GM21723 (cell line): ENCODE results near the gene TSC22D1.

Experiments used
- ATAC-seq: cut with Tn5 transposase; IDR thresholded peaks from one replicate; pipeline ENCODE4 v1.9.1; 2021; ENCODE audit warnings: mild to moderate bottlenecking, moderate library complexity; ENCODE audit not compliant: unreplicated experiment

Gene TSC22D1

DNA sequence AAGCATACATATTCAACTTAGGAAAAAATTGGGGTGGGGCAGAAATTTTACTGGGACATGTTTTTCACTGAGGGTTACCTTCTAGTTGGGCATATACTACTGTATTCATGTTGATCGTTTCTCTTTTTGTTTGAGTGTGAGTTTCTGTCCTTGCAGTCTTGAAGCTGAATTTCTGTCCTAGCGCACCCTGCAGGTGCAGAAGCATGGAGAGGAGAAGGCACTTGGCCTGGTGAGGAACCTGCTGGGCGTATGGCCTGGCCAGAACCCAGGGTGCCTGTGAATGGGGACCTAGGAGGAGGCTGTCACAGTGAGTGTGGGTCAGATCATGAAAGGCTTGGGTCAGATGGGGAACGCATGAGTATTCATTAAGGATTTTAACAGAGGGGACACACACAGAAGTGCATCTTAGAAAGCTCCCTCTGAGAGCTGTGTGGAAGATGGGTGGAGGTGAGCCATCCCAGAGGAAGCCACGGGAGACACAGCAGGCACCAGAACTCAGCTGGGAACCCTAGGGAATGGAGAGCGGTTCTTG, 165.7 kb downstream of the TSC22D1 start:
- ATAC-seq = no peak

DNA sequence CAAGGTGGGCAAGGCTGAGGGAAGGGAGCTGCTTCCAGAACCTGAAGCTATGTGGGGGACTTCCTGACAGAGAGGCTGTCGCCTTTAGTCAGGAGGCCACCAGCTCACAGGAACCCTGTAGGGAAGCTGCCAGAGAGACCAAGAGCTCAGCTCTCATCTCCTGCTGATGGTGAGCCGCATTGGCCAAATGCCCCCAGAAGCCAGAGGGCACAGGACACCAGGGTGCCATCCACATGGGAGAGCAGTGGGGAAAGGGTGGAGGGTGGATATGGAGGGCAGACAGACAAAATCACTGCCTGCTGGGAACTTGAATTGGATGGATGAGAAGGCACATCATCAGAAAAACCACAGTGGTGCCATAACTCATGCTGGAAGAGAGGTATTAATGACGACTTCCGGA, 166.5 kb downstream of the TSC22D1 start:
- ATAC-seq = no peak

DNA sequence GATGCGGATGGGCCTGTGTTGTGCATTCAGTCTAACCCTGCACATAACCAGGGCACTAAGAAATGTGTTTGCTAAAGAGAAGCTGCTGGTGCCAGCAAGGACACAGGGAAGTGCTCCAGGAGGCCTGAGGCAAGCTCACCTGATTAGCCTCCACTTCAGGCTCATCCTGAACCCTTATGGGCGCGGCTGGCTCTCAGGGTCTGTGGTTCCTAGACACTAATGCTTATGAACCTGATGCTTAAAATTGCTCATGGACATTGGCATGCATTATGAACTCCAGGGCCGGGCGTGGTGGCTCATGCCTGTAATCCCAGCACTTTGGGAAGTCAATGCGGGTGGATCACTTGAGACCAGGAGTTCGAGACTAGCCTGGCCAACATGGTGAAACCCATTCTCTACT, 168.2 kb downstream of the TSC22D1 start:
- ATAC-seq = no peak

DNA sequence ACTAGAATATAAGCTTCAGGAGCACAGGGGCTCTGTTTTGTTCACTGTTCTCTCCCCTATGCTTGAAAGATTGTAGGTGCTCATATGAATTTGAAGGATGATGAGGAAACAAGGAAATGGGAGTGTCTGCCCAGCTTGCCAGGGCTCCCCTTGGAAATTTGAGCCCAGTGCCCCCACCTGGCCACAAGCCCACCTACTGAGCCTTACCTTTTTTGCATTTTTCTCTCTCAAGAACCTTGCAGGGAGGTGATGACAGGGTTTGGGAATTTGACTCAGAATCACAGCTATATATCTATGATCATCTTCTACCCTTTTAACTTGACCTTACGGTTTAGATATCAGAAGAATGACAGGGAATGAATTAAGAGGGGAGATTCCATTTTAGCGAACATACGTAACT, 168.8 kb downstream of the TSC22D1 start:
- ATAC-seq = no peak

DNA sequence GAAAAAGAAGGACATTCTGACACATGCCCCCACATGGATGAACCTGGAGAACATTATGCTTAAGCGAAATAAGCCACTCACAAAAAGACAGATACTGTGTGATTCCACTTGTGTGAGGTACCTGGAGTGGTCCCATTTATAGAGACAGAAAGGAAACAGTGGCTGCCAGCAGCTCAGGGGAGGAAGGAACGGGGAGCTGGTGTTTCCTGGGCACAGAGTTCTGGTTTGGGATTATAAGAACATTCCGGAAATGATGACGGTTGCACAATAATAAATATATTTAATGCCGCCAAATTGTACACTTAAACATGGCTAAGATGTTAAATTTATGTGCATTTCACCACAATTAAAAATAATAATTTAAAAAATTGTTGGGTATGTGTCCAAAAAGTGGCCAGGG, 169.5 kb downstream of the TSC22D1 start:
- no peak for ATAC-seq

DNA sequence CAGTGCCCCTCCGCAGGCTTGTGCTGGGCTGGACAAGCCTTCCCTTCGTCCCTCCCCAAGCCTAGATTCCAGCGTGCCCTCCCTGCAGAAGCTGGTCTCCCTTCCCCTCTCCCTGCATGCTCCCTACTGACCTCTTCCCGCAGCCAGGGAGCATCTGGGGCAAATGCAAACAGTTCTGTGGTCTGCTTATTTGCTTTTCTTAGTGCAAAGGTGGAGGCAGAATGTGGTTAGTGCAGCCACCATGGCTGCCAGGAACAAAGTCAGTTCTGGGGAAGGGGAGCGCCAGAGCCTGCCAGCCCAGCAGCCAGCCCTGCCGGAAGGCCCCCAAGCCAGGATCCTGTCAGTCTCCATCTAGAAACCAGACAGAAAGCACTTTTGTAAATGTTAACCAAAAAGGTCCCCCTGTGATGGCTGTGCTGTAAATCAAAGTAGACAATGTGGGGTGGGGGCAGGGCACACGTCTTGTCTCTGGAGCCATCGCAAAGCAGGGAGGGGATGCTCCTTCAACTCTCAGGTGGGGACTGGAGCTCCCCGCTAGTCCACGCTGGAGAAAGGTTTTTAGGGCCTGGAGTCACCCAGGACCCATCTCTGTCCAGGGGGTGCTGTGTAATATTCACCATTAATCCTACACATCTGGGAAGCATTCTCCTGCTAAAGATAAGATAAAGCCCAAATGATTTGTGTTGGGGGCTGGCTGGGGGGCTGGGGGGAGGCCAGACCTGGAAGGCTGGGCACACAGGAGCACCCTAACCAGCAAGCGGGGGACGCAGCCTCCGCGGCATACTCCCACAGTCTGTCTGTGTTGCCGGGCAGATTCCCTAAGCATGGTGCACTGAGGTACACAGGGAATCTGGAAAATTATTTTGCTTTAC, 171.6 kb downstream of the TSC22D1 start:
- no peak for ATAC-seq

DNA sequence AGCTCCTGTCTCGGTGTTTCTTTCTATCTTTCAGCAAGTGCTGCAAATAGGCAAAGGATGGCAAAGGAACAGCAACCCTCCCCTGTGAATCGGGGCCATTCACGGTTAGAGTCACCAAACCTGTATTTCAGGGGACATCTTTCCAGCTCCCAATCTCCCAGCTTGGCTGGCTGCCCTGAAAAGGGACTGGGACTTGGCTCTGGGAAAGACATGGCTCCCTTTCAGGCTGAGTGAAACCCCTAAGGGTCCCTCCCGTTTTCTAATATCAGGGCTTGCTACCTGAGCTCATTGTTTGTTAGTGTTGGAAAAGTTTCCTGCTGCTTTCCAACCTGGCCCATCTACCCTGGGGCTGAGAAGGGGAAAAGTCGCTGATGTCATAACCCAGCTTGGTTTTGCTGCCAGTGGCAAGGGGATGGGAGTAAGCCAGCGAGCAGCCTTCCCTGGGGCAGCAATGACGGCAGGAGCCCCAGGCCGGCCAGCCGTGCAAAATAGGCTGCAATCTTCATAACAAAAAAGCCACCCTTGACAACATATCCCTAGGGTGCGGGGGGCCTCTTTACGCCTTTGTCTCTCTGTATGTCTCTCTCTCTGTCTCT, 172.6 kb downstream of the TSC22D1 start:
- no peak for ATAC-seq

DNA sequence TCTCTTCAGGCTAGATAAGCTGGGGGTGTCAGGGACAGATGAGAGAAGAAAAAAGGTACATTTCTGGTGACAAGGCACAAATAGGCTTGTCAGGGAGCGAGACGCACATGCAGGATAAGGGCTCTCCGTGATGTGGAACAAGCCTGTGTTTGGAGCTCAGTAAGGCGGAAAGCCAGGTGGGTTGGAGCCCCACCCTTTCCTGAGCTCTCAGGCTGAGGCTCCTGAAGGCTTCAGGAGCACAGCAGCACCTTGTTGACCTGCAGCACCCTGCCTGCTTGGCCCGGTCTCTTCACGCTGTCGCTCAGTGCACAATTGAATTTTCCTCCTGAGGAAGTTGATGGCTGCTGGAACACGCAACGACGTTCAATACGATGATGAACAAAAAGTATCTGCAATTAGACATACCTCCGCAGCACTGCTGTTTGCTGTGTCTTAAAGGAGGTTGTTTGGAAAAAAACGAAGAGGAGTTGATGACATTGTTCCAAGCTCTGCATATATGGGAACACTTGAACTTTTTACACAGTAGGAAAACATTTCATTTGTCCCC, 173.2 kb downstream of the TSC22D1 start:
- ATAC-seq = no peak

DNA sequence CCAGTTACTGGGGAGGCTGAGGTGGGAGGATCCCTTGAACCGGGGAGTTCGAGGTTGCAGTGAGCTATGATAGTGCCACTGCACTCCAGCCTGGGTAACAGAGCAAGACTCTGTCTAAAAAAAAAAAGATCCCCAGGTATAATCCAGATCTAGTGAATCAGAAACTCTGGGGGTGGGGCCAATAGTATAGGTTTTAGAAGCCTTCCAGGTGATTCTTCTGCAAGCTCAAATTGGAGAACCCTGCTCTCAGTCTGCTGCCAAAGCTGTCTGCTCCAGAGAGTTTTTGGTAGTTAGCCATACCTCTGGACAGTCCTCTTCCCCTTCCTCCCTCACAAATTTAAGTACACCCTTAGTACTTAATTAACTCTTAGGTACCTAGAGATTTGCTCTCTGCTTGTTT, 174.6 kb downstream of the TSC22D1 start:
- no peak for ATAC-seq

DNA sequence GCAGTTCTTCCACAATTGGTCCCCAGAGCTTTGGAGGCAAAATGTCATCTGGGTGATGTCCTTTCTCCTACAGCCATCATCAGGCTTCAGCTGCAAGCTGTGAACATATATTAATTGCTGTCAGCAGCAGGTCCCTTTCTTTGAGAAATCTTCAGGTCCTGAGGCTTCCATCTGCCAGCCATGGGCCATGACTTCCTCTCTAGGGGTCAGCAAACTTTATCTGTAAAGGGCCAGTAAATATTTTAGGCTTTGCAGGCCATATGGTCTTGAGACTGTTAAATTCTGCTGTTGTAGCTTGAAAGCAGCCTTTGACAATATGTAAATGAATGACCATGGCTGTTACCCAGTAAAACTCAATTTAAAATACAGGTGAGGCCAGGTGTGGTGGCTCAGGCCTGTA, 175.4 kb downstream of the TSC22D1 start:
- no peak for ATAC-seq

DNA sequence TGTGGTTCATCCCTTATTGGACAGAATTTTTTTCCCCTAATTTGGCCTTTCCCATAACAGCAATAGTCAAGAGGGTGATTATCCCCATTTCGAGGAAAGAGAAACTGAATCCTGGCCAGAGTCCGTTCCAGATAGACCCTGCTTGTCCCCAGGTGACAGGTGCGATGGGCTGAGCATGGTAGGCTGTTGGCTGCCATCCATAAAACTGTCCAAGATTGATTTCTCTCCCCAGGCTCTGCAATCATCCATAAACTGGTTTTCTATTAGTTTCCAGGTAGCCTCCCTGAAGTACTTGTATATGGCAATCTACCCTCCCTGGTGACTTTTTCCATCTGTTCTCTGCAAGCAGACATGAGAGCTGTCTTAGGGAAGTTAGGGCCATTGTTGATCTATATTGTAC, 177.1 kb downstream of the TSC22D1 start:
- ATAC-seq = no peak

DNA sequence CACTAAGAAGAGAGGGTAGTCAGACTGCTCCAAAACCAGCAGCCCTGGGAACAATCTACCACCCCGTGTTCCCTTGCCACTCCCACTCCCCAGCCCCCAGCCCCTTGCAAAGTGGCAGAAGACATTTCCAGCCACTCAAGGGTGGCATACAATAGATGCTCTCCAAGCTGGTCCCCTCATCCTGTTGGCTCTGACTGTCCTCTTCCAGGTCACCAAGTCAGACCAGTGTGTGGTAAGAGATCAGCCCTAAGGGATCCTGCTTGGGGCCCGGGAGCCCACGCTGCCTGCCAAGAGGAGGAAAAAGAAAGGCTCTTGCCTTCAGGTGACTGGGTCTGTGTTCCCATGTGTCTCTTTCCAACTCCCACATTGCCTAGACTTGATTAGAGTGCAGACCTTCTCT, 177.5 kb downstream of the TSC22D1 start:
- ATAC-seq = no peak

DNA sequence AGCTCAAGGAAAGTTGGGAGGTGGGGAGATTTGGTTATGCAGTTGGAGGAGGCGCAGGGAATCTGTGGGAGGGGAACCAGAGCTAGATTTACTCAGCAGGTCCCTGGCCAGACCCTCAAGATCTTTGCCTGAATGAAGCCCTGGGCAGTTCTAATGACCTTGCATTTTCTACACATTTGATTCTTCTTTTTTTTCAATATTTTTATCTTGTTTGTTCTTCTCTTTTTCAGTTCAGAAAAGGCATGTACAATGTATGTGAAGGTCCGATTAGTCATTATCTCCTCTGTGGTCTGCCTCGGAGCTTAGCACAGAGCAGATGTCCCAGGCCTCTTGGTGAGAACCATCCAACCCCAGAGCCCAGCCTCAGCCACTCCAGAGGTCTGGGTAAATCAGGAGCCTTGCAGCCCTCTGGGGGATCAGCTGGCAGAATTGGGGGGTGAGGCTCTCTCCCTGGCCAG, 178.3 kb downstream of the TSC22D1 start:
- ATAC-seq = no peak

DNA sequence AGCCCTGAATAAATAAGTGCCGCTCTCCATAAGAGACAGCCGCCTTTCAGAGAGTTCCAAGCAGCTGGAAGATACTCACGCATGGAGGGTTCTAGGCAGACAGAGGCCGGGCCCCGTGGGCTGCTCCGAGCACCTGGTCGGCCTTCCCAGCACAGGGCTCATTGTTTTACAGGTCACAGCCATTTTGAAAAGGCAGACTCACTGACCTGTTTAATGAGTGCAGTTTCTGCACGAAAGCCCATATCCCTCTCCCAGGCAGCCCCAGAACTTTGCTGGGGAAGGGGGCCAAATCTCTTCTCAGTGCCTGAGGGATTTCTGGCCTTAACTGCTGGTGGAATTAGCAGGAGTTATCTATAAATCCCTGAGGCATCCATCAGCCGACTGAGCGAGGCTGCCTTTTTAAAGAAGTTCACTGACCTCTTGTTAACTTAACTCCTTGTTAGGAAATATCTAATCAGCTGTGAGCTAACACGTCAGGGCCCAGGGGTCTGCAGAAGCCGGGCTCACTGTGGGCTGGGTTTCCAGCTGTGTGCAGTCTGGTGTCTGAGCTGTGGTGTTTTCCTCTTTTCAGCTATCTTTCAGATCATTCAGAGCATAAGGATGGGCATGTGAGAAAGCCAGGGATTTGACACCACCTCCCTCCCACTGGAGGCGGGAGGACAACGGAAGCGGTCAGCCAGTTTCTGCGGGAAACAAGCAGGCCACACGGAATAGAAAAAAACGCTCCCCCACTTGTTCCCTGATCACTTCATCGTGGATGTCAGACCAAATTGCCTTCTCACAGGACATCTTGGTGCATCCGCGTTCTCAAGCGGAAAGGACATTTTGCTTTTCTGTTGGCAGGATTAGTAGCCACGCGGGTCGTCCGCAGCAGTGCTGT, 179.2 kb downstream of the TSC22D1 start:
- no peak for ATAC-seq

DNA sequence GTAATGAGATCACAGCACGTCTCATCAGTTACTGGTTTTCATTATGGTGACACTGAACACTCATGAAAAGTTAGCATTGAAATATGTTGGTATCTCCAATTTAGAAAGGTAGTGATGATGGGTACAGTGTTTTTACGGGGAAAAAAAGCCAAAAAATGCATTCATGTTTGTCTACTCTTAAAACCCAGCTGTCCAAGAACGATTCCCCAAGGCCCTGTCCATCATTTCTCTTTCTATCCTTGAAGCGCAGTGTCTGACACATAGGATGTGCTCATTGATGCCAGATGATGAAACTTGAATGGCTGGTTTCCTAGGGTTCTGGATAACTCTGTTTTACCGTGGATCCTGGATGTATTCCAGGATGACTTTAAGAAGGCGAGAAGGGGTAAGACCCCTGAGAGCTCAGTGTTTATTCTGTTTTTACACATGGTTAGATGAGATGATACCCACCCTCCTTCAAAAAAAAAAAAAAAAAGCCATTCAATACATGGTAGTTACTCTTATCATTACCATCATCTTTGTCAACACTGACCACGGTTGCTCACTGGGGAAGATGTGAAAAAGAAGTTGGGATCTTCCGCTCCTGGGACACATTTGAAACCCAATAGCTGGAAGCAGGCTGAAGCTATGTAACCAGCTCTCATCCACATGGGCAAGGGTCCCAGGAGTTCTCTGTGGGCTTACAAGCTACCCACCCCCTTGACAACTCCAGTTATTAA, 180.0 kb downstream of the TSC22D1 start:
- no peak for ATAC-seq

DNA sequence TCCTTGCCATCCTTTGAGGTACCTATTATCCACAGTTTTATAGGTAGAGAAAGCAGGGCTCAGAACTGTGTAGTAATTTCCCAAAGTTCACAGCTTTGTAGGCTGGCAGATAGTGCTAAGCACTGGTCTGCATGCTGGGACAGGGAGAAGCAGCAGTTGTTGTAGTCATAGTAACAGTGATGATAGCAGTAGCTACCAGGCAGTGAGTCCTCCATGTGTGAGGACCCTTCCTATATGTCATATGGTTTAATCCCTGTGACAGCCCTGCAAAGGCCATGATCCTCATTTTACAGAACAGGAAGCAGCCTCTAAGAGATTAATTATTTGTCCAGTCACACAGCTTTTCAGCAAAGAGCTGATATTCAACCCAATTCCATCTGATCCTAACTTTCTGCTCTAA, 181.5 kb downstream of the TSC22D1 start:
- ATAC-seq = no peak

DNA sequence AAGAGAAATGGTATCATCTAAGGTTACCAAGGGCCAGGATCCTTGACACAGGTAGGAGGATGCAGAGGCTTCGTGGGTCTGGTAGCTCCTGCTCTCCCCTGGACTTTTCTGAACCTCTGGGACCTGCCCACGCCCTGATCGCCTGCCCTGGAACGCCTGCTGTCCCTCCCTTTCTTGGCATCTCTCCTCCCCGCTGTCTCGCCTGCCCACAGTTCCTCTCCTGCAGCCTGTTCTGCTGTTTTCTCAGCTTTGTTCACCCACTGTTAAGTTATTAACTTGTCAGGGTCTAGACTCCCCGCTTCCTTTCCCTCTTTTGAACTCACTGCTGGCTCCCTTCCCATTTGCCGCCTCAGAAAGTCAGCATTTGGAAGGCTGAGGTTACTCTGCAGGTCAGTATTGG, 182.7 kb downstream of the TSC22D1 start:
- no peak for ATAC-seq

DNA sequence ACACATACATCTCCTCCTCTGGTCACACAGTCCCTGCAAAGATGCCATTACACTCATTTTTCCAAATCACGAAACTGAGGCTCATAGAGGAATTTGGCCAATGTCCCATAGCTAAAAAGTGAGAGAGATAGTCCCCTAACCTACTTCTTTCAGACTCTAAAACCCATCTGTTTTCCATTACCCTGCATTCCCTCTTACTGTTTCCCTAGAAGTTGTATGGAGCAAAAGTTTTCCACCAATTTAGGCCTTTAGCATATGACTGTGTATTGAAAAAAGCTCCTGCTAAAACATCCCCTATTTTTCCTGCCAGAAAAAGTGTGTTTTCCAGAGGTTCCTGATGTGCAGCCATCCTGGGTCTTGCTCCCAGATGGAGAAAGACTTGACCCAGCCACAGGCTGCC, 186.3 kb downstream of the TSC22D1 start:
- ATAC-seq = no peak

DNA sequence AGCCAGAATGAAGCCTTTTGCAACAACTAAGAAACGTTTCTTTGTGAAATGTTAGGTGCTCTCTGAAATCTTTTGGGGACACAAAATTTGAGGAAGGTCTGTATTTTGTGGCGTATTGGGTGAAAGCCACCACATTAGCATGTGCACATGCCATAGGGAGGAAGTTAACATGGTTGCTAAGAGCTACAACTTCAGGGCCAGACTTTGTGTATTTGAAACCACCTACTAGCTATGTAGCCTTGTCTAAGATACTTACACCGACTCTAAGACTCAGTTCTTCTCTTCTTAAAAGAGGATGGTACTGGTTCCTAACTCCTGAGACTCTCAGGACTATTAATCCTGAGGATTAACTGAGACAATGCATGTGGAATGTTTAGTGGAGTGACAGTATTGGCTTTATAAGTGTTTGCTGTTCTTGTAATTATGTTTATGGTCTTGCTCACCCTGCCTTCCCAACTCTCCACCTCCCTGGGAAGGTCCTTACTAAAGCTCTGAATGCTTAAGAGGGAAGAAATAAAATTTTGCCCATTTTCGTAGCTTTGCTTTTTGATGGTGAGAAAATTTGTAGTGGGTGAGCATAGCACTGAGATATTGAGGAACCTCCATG, 187.0 kb downstream of the TSC22D1 start:
- ATAC-seq = no peak
